HepG2 (cell line): ENCODE data around the gene DSG2. TPM values are rescaled to one million over a fixed set of nuclear protein-coding genes. Genes with fewer than 3 reads are reported as not detected.

Experiments
- ATM ChIP-seq: fragments of 450-650 bp; IDR thresholded peaks from 2 replicates; pipeline ENCODE4 v1.7.1; 2017; ENCODE audit warnings: mild to moderate bottlenecking, borderline replicate concordance
- EHMT2 ChIP-seq: fragments of 200-600 bp; sonication (generic); IDR thresholded peaks from 2 replicates; pipeline ENCODE4 v1.7.0; 2017; ENCODE audit warnings: antibody characterized with exemption, low read depth, low read length, borderline replicate concordance
- ESRRA ChIP-seq: sonication (generic); formaldehyde crosslinking; IDR thresholded peaks from 2 replicates; pipeline ENCODE4 v1.5.1; 2020; ENCODE audit warnings: mild to moderate bottlenecking, low read depth, missing genetic modification reagents
- FOXP1 ChIP-seq, 2 experiments: fragments of 450-650 bp in 1 of 2; IDR thresholded peaks; 2 replicates each; pipeline ENCODE4 v1.6.1; 2017 to 2018; ENCODE audit warnings: antibody characterized with exemption in 1 of 2
- GATAD1 ChIP-seq: IDR thresholded peaks from 2 replicates; pipeline ENCODE4 v1.6.1; 2016; ENCODE audit warnings: missing genetic modification reagents, missing compliant biosample characterization
- JUN ChIP-seq: sonication (generic); formaldehyde crosslinking; IDR thresholded peaks from 2 replicates; pipeline ENCODE4 v1.4.0; 2020; ENCODE audit warnings: mild to moderate bottlenecking, missing genetic modification reagents
- KDM4B ChIP-seq: sonication (generic); formaldehyde crosslinking; IDR thresholded peaks from 2 replicates; pipeline ENCODE4 v1.4.0; 2020; ENCODE audit warnings: missing genetic modification reagents
- MATR3 ChIP-seq: sonication (generic); formaldehyde crosslinking; IDR thresholded peaks from 2 replicates; pipeline ENCODE4 v1.4.0; 2020; ENCODE audit warnings: missing genetic modification reagents
- NCOA2 ChIP-seq: sonication (generic); formaldehyde crosslinking; IDR thresholded peaks from 2 replicates; pipeline ENCODE4 v1.8.0; 2022; ENCODE audit warnings: inconsistent platforms
- PLRG1 ChIP-seq: fragments of 450-650 bp; conservative IDR thresholded peaks from 2 replicates; pipeline ENCODE4 v1.6.1; 2016
- SAP130 ChIP-seq: IDR thresholded peaks from 2 replicates; pipeline ENCODE4 v1.6.1; 2016; ENCODE audit warnings: low read depth
- SATB2 ChIP-seq: sonication (generic); formaldehyde crosslinking; IDR thresholded peaks from 2 replicates; pipeline ENCODE4 v1.5.0; 2020; ENCODE audit warnings: missing genetic modification reagents
- ZBTB3 ChIP-seq: sonication (generic); formaldehyde crosslinking; IDR thresholded peaks from 2 replicates; pipeline ENCODE4 v1.4.0; 2020; ENCODE audit warnings: low read depth, mild to moderate bottlenecking, moderate library complexity, missing genetic modification reagents, borderline replicate concordance
- ZMAT3 ChIP-seq: sonication (generic); formaldehyde crosslinking; conservative IDR thresholded peaks from 2 replicates; pipeline ENCODE4 v1.7.0; 2021; ENCODE audit warnings: missing genetic modification reagents
- ZNF207 ChIP-seq: fragments of 450-650 bp; IDR thresholded peaks from 2 replicates; pipeline ENCODE4 v1.6.1; 2016; ENCODE audit warnings: antibody characterized with exemption, borderline replicate concordance
- ZNF367 ChIP-seq: sonication (generic); formaldehyde crosslinking; IDR thresholded peaks from 2 replicates; pipeline ENCODE4 v1.4.0; 2020; ENCODE audit warnings: missing genetic modification reagents, borderline replicate concordance
- ZNF441 ChIP-seq: sonication (generic); formaldehyde crosslinking; IDR thresholded peaks from 2 replicates; pipeline ENCODE4 v1.7.0; 2021; ENCODE audit warnings: missing genetic modification reagents, borderline replicate concordance
- ZNF713 ChIP-seq: sonication (generic); formaldehyde crosslinking; IDR thresholded peaks from 2 replicates; pipeline ENCODE4 v1.4.0; 2020; ENCODE audit warnings: mild to moderate bottlenecking, missing genetic modification reagents
- ZNF790 ChIP-seq: sonication (generic); formaldehyde crosslinking; IDR thresholded peaks from 2 replicates; pipeline ENCODE4 v1.8.0; 2022; ENCODE audit warnings: missing genetic modification reagents, mild to moderate bottlenecking, borderline replicate concordance
- polyA plus RNA-seq, 8 experiments: library from polyadenylated mRNA; depleted of rRNA in 3 of 8; stranded (reverse) in 7 of 8; unstranded in 1 of 8; fragments of >200 nt; fragmentation: Illumina TruSeq in 4 of 8; extraction: Trizol in 4 of 8; gene quantifications; 2 replicates each; pipeline versions ENCODE4 v1.2.1 to v1.2.3, GENCODE V29; 2011 to 2016; ENCODE audit warnings: low read depth in 4 of 8, missing spikeins in 1 of 8, mixed read lengths in 1 of 8; ENCODE audit not compliant: insufficient read depth in 1 of 8
- total RNA-seq, 5 experiments: library from RNA; depleted of rRNA; stranded (reverse); fragments of >200 nt; fragmentation: Illumina TruSeq; extraction: Trizol; gene quantifications; 2 replicates each; pipeline ENCODE4 v1.2.3, GENCODE V29; 2016; ENCODE audit warnings: low read depth in 1 of 5
- TF ChIP-seq, protein P1 (sequence below): sonication (generic); formaldehyde crosslinking; IDR thresholded peaks from 2 replicates; pipeline ENCODE4 v1.8.0; 2022; ENCODE audit warnings: mild to moderate bottlenecking, missing genetic modification reagents, moderate library complexity
- TF ChIP-seq, protein P2 (sequence below): IDR thresholded peaks from 2 replicates; pipeline ENCODE4 v1.6.1; 2012; ENCODE audit warnings: inconsistent platforms
- TF ChIP-seq, protein P3 (sequence below): sonication (generic); formaldehyde crosslinking; IDR thresholded peaks from 2 replicates; pipeline ENCODE4 v1.8.1; 2023; ENCODE audit warnings: mild to moderate bottlenecking, moderate library complexity, missing genetic modification reagents
- TF ChIP-seq, protein P4 (sequence below): IDR thresholded peaks from 2 replicates; pipeline ENCODE4 v1.6.1; 2016; ENCODE audit warnings: control low read depth
- TF ChIP-seq, protein P5 (sequence below): IDR thresholded peaks from 2 replicates; pipeline ENCODE4 v1.6.1; 2016; ENCODE audit warnings: low read depth, borderline replicate concordance
- TF ChIP-seq, protein P6 (sequence below): fragments of 450-650 bp; IDR thresholded peaks from 2 replicates; pipeline ENCODE4 v1.6.1; 2017; ENCODE audit warnings: mild to moderate bottlenecking
- TF ChIP-seq, protein P7 (sequence below): sonication (generic); formaldehyde crosslinking; IDR thresholded peaks from 2 replicates; pipeline ENCODE4 v1.8.1; 2023; ENCODE audit warnings: mild to moderate bottlenecking, missing genetic modification reagents

The DSG2 gene
- total and polyA plus RNA-seq, 2 of the 13 experiments (the other 11 are each of a cell fraction or from before 2014, with no cell fraction given), result 23.3 to 66.7 TPM

DNA sequence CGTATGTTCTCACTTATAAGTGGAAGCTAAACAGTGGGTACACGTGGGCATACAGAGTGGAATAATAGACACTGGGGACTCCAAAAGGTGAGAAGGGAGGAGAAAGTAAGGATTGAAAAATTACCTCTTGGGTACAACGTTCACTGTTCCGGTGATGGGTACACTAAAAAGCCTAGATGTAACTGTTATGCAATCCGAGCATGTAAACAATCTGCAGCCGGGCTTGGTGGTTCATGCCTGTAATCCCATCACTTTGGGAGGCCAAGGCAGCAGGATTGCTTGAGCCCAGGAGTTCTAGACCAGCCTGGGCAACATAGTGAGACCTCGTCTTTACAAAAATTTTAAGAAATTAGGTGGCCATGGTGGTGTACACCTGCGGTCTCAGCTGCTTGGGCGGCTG is 60.6 kb downstream of the DSG2 start (continued):
- TF ChIP-seq SATB2 (no peak), ZNF790 (CRISPR knock-in tag) (no peak), ZNF207 (no peak), ZNF441 (no peak), NCOA2 (peak; percentile 43; the same call in 1 of the 2 replicates), ESRRA (CRISPR knock-in tag) (0 out of 2 replicates have a peak, but pooled peaks have one; percentile 44), GATAD1 (no peak), ZBTB3 (CRISPR knock-in tag) (no peak), ZNF367 (CRISPR knock-in tag) (no peak), ZMAT3 (no peak), JUN (no peak), ATM (no peak), SAP130 (CRISPR knock-in tag) (peak; percentile 32; the same call in 1 of the 2 replicates), PLRG1 (no peak), EHMT2 (no peak), MATR3 (CRISPR knock-in tag) (no peak), ZNF713 (CRISPR knock-in tag) (no peak), KDM4B (CRISPR knock-in tag) (no peak), FOXP1 (IDR thresholded peaks at IDR 0.05) (no peak), FOXP1 (CRISPR knock-in tag; IDR thresholded peaks at IDR 0.05) (peak; percentile 80)
- TF ChIP-seq, protein P1, sequence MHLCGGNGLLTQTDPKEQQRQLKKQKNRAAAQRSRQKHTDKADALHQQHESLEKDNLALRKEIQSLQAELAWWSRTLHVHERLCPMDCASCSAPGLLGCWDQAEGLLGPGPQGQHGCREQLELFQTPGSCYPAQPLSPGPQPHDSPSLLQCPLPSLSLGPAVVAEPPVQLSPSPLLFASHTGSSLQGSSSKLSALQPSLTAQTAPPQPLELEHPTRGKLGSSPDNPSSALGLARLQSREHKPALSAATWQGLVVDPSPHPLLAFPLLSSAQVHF (CRISPR knock-in tag), result no peak
- TF ChIP-seq, protein P2, sequence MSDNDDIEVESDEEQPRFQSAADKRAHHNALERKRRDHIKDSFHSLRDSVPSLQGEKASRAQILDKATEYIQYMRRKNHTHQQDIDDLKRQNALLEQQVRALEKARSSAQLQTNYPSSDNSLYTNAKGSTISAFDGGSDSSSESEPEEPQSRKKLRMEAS, result no peak; the same call in 1 of the 2 replicates
- TF ChIP-seq, protein P3, sequence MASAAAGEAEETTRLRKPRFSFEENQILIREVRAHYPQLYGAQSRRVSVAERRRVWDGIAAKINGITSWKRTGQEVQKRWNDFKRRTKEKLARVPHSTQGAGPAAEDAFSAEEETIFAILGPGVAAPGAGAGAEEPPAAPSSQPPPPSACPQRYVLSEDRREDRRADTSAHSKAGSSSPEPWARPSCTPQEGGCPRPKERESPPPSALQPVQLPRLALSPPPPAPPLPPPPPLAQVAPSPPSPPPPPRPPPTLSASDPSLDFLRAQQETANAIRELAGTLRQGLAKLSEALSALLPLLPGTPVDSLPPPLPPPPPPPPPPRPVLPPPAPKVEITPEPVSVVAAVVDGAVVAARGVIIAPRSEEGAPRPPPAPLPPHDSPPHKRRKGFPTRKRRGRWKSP (CRISPR knock-in tag), result no peak
- TF ChIP-seq, protein P4, sequence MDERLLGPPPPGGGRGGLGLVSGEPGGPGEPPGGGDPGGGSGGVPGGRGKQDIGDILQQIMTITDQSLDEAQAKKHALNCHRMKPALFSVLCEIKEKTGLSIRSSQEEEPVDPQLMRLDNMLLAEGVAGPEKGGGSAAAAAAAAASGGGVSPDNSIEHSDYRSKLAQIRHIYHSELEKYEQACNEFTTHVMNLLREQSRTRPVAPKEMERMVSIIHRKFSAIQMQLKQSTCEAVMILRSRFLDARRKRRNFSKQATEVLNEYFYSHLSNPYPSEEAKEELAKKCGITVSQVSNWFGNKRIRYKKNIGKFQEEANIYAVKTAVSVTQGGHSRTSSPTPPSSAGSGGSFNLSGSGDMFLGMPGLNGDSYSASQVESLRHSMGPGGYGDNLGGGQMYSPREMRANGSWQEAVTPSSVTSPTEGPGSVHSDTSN (CRISPR knock-in tag), result no peak
- TF ChIP-seq, protein P5, sequence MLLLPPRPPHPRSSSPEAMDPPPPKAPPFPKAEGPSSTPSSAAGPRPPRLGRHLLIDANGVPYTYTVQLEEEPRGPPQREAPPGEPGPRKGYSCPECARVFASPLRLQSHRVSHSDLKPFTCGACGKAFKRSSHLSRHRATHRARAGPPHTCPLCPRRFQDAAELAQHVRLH (CRISPR knock-in tag), result 0 out of 2 replicates have a peak, but pooled peaks have one; percentile 56
- TF ChIP-seq, protein P6, sequence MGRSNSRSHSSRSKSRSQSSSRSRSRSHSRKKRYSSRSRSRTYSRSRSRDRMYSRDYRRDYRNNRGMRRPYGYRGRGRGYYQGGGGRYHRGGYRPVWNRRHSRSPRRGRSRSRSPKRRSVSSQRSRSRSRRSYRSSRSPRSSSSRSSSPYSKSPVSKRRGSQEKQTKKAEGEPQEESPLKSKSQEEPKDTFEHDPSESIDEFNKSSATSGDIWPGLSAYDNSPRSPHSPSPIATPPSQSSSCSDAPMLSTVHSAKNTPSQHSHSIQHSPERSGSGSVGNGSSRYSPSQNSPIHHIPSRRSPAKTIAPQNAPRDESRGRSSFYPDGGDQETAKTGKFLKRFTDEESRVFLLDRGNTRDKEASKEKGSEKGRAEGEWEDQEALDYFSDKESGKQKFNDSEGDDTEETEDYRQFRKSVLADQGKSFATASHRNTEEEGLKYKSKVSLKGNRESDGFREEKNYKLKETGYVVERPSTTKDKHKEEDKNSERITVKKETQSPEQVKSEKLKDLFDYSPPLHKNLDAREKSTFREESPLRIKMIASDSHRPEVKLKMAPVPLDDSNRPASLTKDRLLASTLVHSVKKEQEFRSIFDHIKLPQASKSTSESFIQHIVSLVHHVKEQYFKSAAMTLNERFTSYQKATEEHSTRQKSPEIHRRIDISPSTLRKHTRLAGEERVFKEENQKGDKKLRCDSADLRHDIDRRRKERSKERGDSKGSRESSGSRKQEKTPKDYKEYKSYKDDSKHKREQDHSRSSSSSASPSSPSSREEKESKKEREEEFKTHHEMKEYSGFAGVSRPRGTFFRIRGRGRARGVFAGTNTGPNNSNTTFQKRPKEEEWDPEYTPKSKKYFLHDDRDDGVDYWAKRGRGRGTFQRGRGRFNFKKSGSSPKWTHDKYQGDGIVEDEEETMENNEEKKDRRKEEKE, result no peak
- TF ChIP-seq, protein P7, sequence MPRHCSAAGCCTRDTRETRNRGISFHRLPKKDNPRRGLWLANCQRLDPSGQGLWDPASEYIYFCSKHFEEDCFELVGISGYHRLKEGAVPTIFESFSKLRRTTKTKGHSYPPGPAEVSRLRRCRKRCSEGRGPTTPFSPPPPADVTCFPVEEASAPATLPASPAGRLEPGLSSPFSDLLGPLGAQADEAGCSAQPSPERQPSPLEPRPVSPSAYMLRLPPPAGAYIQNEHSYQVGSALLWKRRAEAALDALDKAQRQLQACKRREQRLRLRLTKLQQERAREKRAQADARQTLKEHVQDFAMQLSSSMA (CRISPR knock-in tag), result no peak
